AG04449 (cell line): Measurements from ENCODE around the gene TOMM20.

Experiments used
- CTCF ChIA-PET: fragments of 350-600 bp; formaldehyde crosslinking; extraction: SDS; loops from one replicate; lab custom pipeline; 2021; ENCODE audit warnings: antibody characterized with exemption; lab: Yijun Ruan, JAX
- POLR2A ChIA-PET: fragments of 400-600, 350-600 bp; formaldehyde crosslinking; extraction: SDS; loops from one replicate; lab custom pipeline; 2020; ENCODE audit warnings: antibody characterized with exemption, inconsistent platforms; lab: Yijun Ruan, JAX
- DNase-seq: peaks from one replicate; pipeline ENCODE4 v3.0.0-alpha.2; 2010; ENCODE audit warnings: low read depth, low spot score
- H3K4me3 ChIP-seq: 2 replicates; pipeline ENCODE4 v1.5.1; 2011; ENCODE audit warnings: low read depth, mild to moderate bottlenecking, control low read depth, low read length
- CTCF ChIP-seq: IDR thresholded peaks from one replicate; pipeline ENCODE4 v1.5.1; 2011; ENCODE audit warnings: mild to moderate bottlenecking, moderate library complexity, low read length, control low read depth, inconsistent platforms; ENCODE audit not compliant: insufficient read depth; ENCODE audit errors: missing control alignments

Gene TOMM20

GRCh38 chr1:235131961-235132360 is 3.3 kb upstream of the TOMM20 start:
- ChIA-PET POLR2A (no interaction called here), CTCF (interaction anchor here (0.8 kb wide), 1 partner anchor 29 kb away, joined by 3 read pairs; the partner anchor contains the start of gene RBM34)
- TF ChIP-seq CTCF = no peak
- DNase-seq = no peak
- no peak overlapping the region for H3K4me3 ChIP-seq

GRCh38 chr1:235130766-235131270 is 2.2 kb upstream of the TOMM20 start:
- no peak overlapping the region for H3K4me3 ChIP-seq
- POLR2A ChIA-PET = no interaction called here
- no peak for TF ChIP-seq CTCF
- no peak for DNase-seq
- CTCF ChIA-PET = interaction anchor here (1.0 kb wide), 1 partner anchor 281 kb away, joined by 3 read pairs; no protein-coding TSS in a partner anchor

GRCh38 chr1:235129774-235130570 is 1.3 kb upstream of the TOMM20 start:
- ChIA-PET POLR2A (interaction anchor here (1.7 kb wide), 1 partner anchor 9 kb away, joined by 3 read pairs; no protein-coding TSS in a partner anchor), CTCF (interaction anchor here (0.9 to 1.0 kb wide), 2 partner anchors 25 to 282 kb away, joined by 3 read pairs; no protein-coding TSS in a partner anchor)
- no peak for DNase-seq
- TF ChIP-seq CTCF = no peak
- H3K4me3 ChIP-seq = no peak overlapping the region

- ChIA-PET CTCF (interaction anchor here (1.0 to 1.7 kb wide), 5 partner anchors 10 to 641 kb away, joined by 3 to 5 read pairs (median 4); no protein-coding TSS in a partner anchor), POLR2A (interaction anchor here (1.3 to 1.7 kb wide), 2 partner anchors 7 to 32 kb away, joined by 3 to 5 read pairs; partner anchors contain the start of gene RBM34)
- no peak for TF ChIP-seq CTCF
- DNase-seq = no peak
- peak overlapping the region; percentile 96 for H3K4me3 ChIP-seq
Observed at GRCh38 chr1:235127732-235128455, 743 bp downstream of the TOMM20 start.

- peak overlapping the region; percentile 96 for H3K4me3 ChIP-seq
- no peak for DNase-seq
- POLR2A ChIA-PET = no interaction called here
- no peak for TF ChIP-seq CTCF
- CTCF ChIA-PET = interaction anchor here (1.0 to 1.7 kb wide), 5 partner anchors 10 to 640 kb away, joined by 3 to 5 read pairs (median 4); no protein-coding TSS in a partner anchor
Observed at GRCh38 chr1:235127203-235127602, 1.4 kb downstream of the TOMM20 start.
